Measurements from ENCODE around the gene KRT15. TPM values are rescaled to one million over a fixed set of nuclear protein-coding genes. Genes with fewer than 3 reads are reported as not detected.

Gene KRT15
- polyA plus RNA-seq, 3 donors, result 0.03 TPM; not detected in 2

GRCh38 chr17:41496803-41497484, 21.7 kb downstream of the KRT15 start:
- peak overlapping the region; percentile 93 to 97 for H3K27ac ChIP-seq (ENCODE audit: low read depth in 1 of 2, low read length in 2 of 2)
- H3K9me3 Mint-ChIP-seq, result peaks cover 0 to 5% (median 0%) of the 10 kb centered on the region in 7 donors
- H2AFZ ChIP-seq (ENCODE audit: insufficient read depth, low read depth, low read length, poor library complexity, severe bottlenecking), result peak overlapping the region; percentile 52
- H3K27ac Mint-ChIP-seq, result peak overlapping the region; percentile 91 to 98 (median 96)
- H3K4me1 ChIP-seq (ENCODE audit: control insufficient read depth in 1 of 2, insufficient read depth in 2 of 2, low read length in 2 of 2), result peaks cover 60 to 67% of the 10 kb centered on the region in 2 donors
- TF ChIP-seq, protein P1, sequence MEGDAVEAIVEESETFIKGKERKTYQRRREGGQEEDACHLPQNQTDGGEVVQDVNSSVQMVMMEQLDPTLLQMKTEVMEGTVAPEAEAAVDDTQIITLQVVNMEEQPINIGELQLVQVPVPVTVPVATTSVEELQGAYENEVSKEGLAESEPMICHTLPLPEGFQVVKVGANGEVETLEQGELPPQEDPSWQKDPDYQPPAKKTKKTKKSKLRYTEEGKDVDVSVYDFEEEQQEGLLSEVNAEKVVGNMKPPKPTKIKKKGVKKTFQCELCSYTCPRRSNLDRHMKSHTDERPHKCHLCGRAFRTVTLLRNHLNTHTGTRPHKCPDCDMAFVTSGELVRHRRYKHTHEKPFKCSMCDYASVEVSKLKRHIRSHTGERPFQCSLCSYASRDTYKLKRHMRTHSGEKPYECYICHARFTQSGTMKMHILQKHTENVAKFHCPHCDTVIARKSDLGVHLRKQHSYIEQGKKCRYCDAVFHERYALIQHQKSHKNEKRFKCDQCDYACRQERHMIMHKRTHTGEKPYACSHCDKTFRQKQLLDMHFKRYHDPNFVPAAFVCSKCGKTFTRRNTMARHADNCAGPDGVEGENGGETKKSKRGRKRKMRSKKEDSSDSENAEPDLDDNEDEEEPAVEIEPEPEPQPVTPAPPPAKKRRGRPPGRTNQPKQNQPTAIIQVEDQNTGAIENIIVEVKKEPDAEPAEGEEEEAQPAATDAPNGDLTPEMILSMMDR (IDR thresholded peaks at IDR 0.05), result peak; percentile 91
- WGBS (ENCODE audit: insufficient coverage), result 47% methylated on average over 11 of the region's 12 CpGs
- H3K9ac ChIP-seq (ENCODE audit: insufficient read depth, low read length, poor library complexity, severe bottlenecking), result peak overlapping the region; percentile 46
- H3K4me3 Mint-ChIP-seq, result peak overlapping the region; percentile 59 to 60
- H3K4me1 Mint-ChIP-seq, result peaks cover 71% of the 10 kb centered on the region
- peaks cover 2 to 7% (median 5%) of the 10 kb centered on the region in 3 donors for H3K27me3 Mint-ChIP-seq (ENCODE audit: low read depth in 3 of 3)
- peak; percentile 90 to 93 (median 91) for DNase-seq
- H3K4me2 ChIP-seq (replicated peaks; ENCODE audit: extremely low read depth, low read length, poor library complexity, severe bottlenecking), result peak overlapping the region; percentile 48
- peaks cover 0 to 2% of the 10 kb centered on the region in 2 donors for H3K36me3 Mint-ChIP-seq
- H3K27me3 ChIP-seq (ENCODE audit: control insufficient read depth in 2 of 2, insufficient read depth in 2 of 2, low read length in 2 of 2), result no peaks in the 10 kb centered on the region
- H3K4me3 ChIP-seq (replicated peaks in 1 of 3; ENCODE audit: low read depth in 2 of 3, low read length in 3 of 3), result peak overlapping the region in 1 of 3 experiments; percentile 58
- H4K20me1 ChIP-seq (ENCODE audit: insufficient read depth, low read length), result no peaks in the 10 kb centered on the region
- intact Hi-C loops (cut with micrococcal nuclease), result loop anchor here (5.0 to 10.0 kb wide), 3 partner anchors 168 to 590 kb away; no protein-coding TSS in a partner anchor
- no peaks in the 10 kb centered on the region for H3K36me3 ChIP-seq (replicated peaks in 1 of 2; ENCODE audit: control insufficient read depth in 1 of 2, insufficient read depth in 2 of 2, low read length in 2 of 2)
- H3K9me3 ChIP-seq (replicated peaks in 1 of 2; ENCODE audit: control insufficient read depth in 1 of 2, insufficient read depth in 1 of 2, low read length in 2 of 2), result no peaks in the 10 kb centered on the region
- no peaks in the 10 kb centered on the region for H3K79me2 ChIP-seq (ENCODE audit: insufficient read depth, low read length)

DNA sequence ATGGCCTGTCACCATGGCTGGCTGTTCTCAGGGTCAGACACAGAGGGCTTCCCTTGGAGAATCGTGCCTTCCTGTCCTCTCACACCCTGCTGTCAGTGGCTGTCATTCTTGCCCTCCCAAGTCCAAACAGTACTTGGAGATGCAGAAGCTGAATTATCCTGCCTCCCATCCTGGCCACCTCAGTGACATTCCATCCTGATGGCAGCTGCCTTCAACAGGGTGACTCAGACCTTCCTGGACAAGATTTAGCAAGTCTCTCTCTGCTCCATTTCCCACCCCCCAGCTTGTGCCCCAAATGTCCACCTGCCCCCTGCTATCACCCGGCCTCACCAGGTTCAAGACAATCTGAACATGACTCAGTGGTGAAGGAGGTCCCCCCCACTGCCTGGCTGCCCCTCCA, 24.2 kb downstream of the KRT15 start:
- no peak overlapping the region for H3K27ac ChIP-seq (ENCODE audit: low read depth in 1 of 2, low read length in 2 of 2)
- H3K4me2 ChIP-seq (replicated peaks; ENCODE audit: extremely low read depth, low read length, poor library complexity, severe bottlenecking), result no peak overlapping the region
- no peaks in the 10 kb centered on the region for H3K27me3 ChIP-seq (ENCODE audit: control insufficient read depth in 2 of 2, insufficient read depth in 2 of 2, low read length in 2 of 2)
- 73% methylated on average over 1 of the region's 2 CpGs for WGBS (ENCODE audit: insufficient coverage)
- TF ChIP-seq, protein P1 (IDR thresholded peaks at IDR 0.05), result no peak
- Mint-ChIP-seq H3K4me3 (no peak overlapping the region), H3K27me3 (ENCODE audit: low read depth in 3 of 3) (peaks cover 2 to 3% (median 3%) of the 10 kb centered on the region in 3 donors), H3K27ac (peak overlapping the region in 4 of 7 donors; percentile 1 to 89 (median 26)), H3K9me3 (peaks cover 0 to 5% (median 0%) of the 10 kb centered on the region in 7 donors), H3K36me3 (peaks cover 0 to 2% of the 10 kb centered on the region in 2 donors), H3K4me1 (peaks cover 79% of the 10 kb centered on the region)
- H3K9me3 ChIP-seq (replicated peaks in 1 of 2; ENCODE audit: control insufficient read depth in 1 of 2, insufficient read depth in 1 of 2, low read length in 2 of 2), result no peaks in the 10 kb centered on the region
- no peak overlapping the region for H2AFZ ChIP-seq (ENCODE audit: insufficient read depth, low read depth, low read length, poor library complexity, severe bottlenecking)
- intact Hi-C loops (cut with micrococcal nuclease), result loop anchor here (5.0 to 10.0 kb wide), 2 partner anchors 53 to 170 kb away; no protein-coding TSS in a partner anchor
- H3K4me1 ChIP-seq (ENCODE audit: control insufficient read depth in 1 of 2, insufficient read depth in 2 of 2, low read length in 2 of 2), result peaks cover 73 to 78% of the 10 kb centered on the region in 2 donors
- no peaks in the 10 kb centered on the region for H3K36me3 ChIP-seq (replicated peaks in 1 of 2; ENCODE audit: control insufficient read depth in 1 of 2, insufficient read depth in 2 of 2, low read length in 2 of 2)
- DNase-seq, result no peak
- no peaks in the 10 kb centered on the region for H3K79me2 ChIP-seq (ENCODE audit: insufficient read depth, low read length)
- no peaks in the 10 kb centered on the region for H4K20me1 ChIP-seq (ENCODE audit: insufficient read depth, low read length)
- H3K9ac ChIP-seq (ENCODE audit: insufficient read depth, low read length, poor library complexity, severe bottlenecking), result no peak overlapping the region
- H3K4me3 ChIP-seq (replicated peaks in 1 of 3; ENCODE audit: low read depth in 2 of 3, low read length in 3 of 3), result no peak overlapping the region
